ENCODE measurements around the gene BHLHE41. TPM values are rescaled to one million over a fixed set of nuclear protein-coding genes. Genes with fewer than 3 reads are reported as not detected.

BHLHE41 gene
- total RNA-seq, 1 experiment from 2014 or later: 81.0 TPM

- H3K4me1 ChIP-seq (ENCODE audit: insufficient read depth, low read length): no peaks in the 10 kb centered on the region
- no peaks in the 10 kb centered on the region for H3K27me3 ChIP-seq (ENCODE audit: low read length)
- no peak overlapping the region for H3K4me2 ChIP-seq (ENCODE audit: low read length)
- H3K79me2 ChIP-seq (ENCODE audit: low read length): no peaks in the 10 kb centered on the region
- H3K9me2 ChIP-seq (replicated peaks; ENCODE audit: low read length): no peaks in the 10 kb centered on the region
- no peaks in the 10 kb centered on the region for H3F3A ChIP-seq (ENCODE audit: low read length, unreplicated experiment)
- ChIA-PET CTCF (no interaction called here), POLR2A (ENCODE audit: unreplicated experiment) (no interaction called here)
- no peaks in the 10 kb centered on the region for H3K9me3 ChIP-seq (ENCODE audit: low read length)
- no peaks in the 10 kb centered on the region for H3K36me3 ChIP-seq (ENCODE audit: low read depth, low read length)
- ATAC-seq: no peak
- no peak overlapping the region for H3K4me3 ChIP-seq (ENCODE audit: low read length)
- H4K20me1 ChIP-seq (ENCODE audit: low read length): no peaks in the 10 kb centered on the region
- BruUV-seq (replicated peaks): no TSS peak
- no peak overlapping the region for H3K27ac ChIP-seq (ENCODE audit: low read length)
- DNase-seq: no peak
- no peak overlapping the region for H2AFZ ChIP-seq (ENCODE audit: low read length)
- TF ChIP-seq EZH2phosphoT487 (IDR thresholded peaks at IDR 0.05; ENCODE audit: borderline replicate concordance, low read length): no peak
- intact Hi-C loops (cut with micrococcal nuclease): no loop called here
- H3K9ac ChIP-seq (ENCODE audit: low read length): no peak overlapping the region
These were observed 38.1 kb upstream of the BHLHE41 start for GRCh38 chr12:26162905-26163304.

GRCh38 chr12:26162174-26162573, 37.3 kb upstream of the BHLHE41 start:
- no peak overlapping the region for H3K9ac ChIP-seq (ENCODE audit: low read length)
- no peaks in the 10 kb centered on the region for H3F3A ChIP-seq (ENCODE audit: low read length, unreplicated experiment)
- H3K9me3 ChIP-seq (ENCODE audit: low read length): no peaks in the 10 kb centered on the region
- 0 out of 2 replicates have a peak overlapping the region, but pooled peaks have one; percentile 14 for H2AFZ ChIP-seq (ENCODE audit: low read length)
- H3K4me2 ChIP-seq (ENCODE audit: low read length): no peak overlapping the region
- H3K4me1 ChIP-seq (ENCODE audit: insufficient read depth, low read length): no peaks in the 10 kb centered on the region
- H3K27me3 ChIP-seq (ENCODE audit: low read length): no peaks in the 10 kb centered on the region
- ChIA-PET CTCF (interaction anchor here (0.6 kb wide), 1 partner anchor 31 kb away, joined by 3 read pairs; no protein-coding TSS in a partner anchor), POLR2A (ENCODE audit: unreplicated experiment) (no interaction called here)
- no peak for ATAC-seq
- no peaks in the 10 kb centered on the region for H3K9me2 ChIP-seq (replicated peaks; ENCODE audit: low read length)
- no peaks in the 10 kb centered on the region for H4K20me1 ChIP-seq (ENCODE audit: low read length)
- TF ChIP-seq EZH2 (IDR thresholded peaks at IDR 0.05; ENCODE audit: low read length, unreplicated experiment) (no peak), EZH2phosphoT487 (IDR thresholded peaks at IDR 0.05; ENCODE audit: borderline replicate concordance, low read length) (no peak)
- TF ChIP-seq, protein P1, sequence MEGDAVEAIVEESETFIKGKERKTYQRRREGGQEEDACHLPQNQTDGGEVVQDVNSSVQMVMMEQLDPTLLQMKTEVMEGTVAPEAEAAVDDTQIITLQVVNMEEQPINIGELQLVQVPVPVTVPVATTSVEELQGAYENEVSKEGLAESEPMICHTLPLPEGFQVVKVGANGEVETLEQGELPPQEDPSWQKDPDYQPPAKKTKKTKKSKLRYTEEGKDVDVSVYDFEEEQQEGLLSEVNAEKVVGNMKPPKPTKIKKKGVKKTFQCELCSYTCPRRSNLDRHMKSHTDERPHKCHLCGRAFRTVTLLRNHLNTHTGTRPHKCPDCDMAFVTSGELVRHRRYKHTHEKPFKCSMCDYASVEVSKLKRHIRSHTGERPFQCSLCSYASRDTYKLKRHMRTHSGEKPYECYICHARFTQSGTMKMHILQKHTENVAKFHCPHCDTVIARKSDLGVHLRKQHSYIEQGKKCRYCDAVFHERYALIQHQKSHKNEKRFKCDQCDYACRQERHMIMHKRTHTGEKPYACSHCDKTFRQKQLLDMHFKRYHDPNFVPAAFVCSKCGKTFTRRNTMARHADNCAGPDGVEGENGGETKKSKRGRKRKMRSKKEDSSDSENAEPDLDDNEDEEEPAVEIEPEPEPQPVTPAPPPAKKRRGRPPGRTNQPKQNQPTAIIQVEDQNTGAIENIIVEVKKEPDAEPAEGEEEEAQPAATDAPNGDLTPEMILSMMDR (conservative IDR thresholded peaks at IDR 0.05; ENCODE audit: low read depth, low read length): no peak
- H3K79me2 ChIP-seq (ENCODE audit: low read length): no peaks in the 10 kb centered on the region
- no peaks in the 10 kb centered on the region for H3K36me3 ChIP-seq (ENCODE audit: low read depth, low read length)
- intact Hi-C loops (cut with micrococcal nuclease): no loop called here
- DNase-seq: no peak
- H3K27ac ChIP-seq (ENCODE audit: low read length): no peak overlapping the region
- H3K4me3 ChIP-seq (ENCODE audit: low read length): no peak overlapping the region
- BruUV-seq (replicated peaks): no TSS peak

GRCh38 chr12:26158078-26158764, 33.4 kb upstream of the BHLHE41 start:
- POLR2A ChIA-PET (ENCODE audit: unreplicated experiment): no interaction called here
- no peak overlapping the region for H2AFZ ChIP-seq (ENCODE audit: low read length)

More at GRCh38 chr12:26158078-26158764, 33.4 kb upstream of the BHLHE41 start:
- Histone ChIP-seq H3K9me2 (replicated peaks; ENCODE audit: low read length) (no peaks in the 10 kb centered on the region), H3K4me3 (ENCODE audit: low read length) (no peak overlapping the region), H3K4me2 (ENCODE audit: low read length) (no peak overlapping the region), H3K9ac (ENCODE audit: low read length) (no peak overlapping the region), H3K27me3 (ENCODE audit: low read length) (no peaks in the 10 kb centered on the region), H3K4me1 (ENCODE audit: insufficient read depth, low read length) (peaks cover 15% of the 10 kb centered on the region), H3K9me3 (ENCODE audit: low read length) (no peaks in the 10 kb centered on the region), H4K20me1 (ENCODE audit: low read length) (no peaks in the 10 kb centered on the region), H3K27ac (ENCODE audit: low read length) (no peak overlapping the region), H3K79me2 (ENCODE audit: low read length) (no peaks in the 10 kb centered on the region), H3K36me3 (ENCODE audit: low read depth, low read length) (no peaks in the 10 kb centered on the region), H3F3A (ENCODE audit: low read length, unreplicated experiment) (no peaks in the 10 kb centered on the region)
- TF ChIP-seq, protein P1 (conservative IDR thresholded peaks at IDR 0.05; ENCODE audit: low read depth, low read length): 0 out of 2 replicates have a peak, but pooled peaks have one; percentile 12
- TF ChIP-seq EZH2 (IDR thresholded peaks at IDR 0.05; ENCODE audit: low read length, unreplicated experiment): no peak
- TF ChIP-seq EZH2phosphoT487 (IDR thresholded peaks at IDR 0.05; ENCODE audit: borderline replicate concordance, low read length): no peak
- ATAC-seq (no peak), DNase-seq (peak; percentile 41)
- intact Hi-C loops (cut with micrococcal nuclease): no loop called here
- CTCF ChIA-PET: no interaction called here
- no TSS peak for BruUV-seq (replicated peaks)

Data from PC-3 (cell line).